ENCODE data around the gene AUTS2. TPM values are rescaled to one million over a fixed set of nuclear protein-coding genes. Genes with fewer than 3 reads are reported as not detected.
A peak's percentile ranks its signal among the peaks of the same experiment; 100 is the strongest.

AUTS2 gene
- total and polyA plus RNA-seq, 4 donors, result 4.9 to 24.4 (median 7.0) TPM

DNA sequence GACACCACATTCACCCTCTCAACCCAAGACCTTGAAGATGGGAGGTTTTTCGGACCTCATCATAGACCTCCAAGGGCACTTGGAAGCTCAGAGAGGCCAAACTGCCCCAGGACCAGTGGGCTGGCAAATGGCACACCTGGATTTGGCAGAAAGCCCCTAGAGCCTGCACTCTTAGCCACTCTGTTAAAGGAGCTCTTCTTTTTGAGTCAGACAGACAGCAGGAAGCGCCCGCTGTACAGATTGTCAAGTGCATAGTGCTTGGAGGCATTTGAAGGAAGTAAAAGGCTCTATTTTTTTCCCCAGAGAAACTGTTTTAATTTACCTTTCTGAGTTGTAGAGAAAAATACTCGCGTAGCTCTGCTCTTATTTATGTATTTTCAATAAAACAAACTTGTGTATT lies 1125.1 kb downstream of the AUTS2 start:
- Histone ChIP-seq H3K9me3 (ENCODE audit: control insufficient read depth in 4 of 4, low read length in 3 of 4) (no peaks in the 10 kb centered on the region), H3K27ac (ENCODE audit: low read depth in 1 of 2, low read length in 2 of 2) (no peak overlapping the region), H3K27me3 (ENCODE audit: control insufficient read depth in 4 of 4, insufficient read depth in 4 of 4, low read length in 3 of 4) (no peaks in the 10 kb centered on the region), H3K36me3 (ENCODE audit: control insufficient read depth in 4 of 4, insufficient read depth in 3 of 4, low read depth in 1 of 4, low read length in 3 of 4) (no peaks in the 10 kb centered on the region), H3K4me1 (ENCODE audit: control insufficient read depth in 4 of 4, insufficient read depth in 4 of 4, low read length in 3 of 4) (peaks cover 8 to 66% (median 28%) of the 10 kb centered on the region in 4 donors), H3K9ac (ENCODE audit: low read depth in 1 of 2, low read length in 2 of 2) (no peak overlapping the region), H3K4me3 (ENCODE audit: low read depth in 1 of 3, low read length in 3 of 3) (no peak overlapping the region)
- DNase-seq (ENCODE audit: low spot score), result no peak
- WGBS, result 80% methylated on average over 5 of the region's 5 CpGs
- TF ChIP-seq, protein P1, sequence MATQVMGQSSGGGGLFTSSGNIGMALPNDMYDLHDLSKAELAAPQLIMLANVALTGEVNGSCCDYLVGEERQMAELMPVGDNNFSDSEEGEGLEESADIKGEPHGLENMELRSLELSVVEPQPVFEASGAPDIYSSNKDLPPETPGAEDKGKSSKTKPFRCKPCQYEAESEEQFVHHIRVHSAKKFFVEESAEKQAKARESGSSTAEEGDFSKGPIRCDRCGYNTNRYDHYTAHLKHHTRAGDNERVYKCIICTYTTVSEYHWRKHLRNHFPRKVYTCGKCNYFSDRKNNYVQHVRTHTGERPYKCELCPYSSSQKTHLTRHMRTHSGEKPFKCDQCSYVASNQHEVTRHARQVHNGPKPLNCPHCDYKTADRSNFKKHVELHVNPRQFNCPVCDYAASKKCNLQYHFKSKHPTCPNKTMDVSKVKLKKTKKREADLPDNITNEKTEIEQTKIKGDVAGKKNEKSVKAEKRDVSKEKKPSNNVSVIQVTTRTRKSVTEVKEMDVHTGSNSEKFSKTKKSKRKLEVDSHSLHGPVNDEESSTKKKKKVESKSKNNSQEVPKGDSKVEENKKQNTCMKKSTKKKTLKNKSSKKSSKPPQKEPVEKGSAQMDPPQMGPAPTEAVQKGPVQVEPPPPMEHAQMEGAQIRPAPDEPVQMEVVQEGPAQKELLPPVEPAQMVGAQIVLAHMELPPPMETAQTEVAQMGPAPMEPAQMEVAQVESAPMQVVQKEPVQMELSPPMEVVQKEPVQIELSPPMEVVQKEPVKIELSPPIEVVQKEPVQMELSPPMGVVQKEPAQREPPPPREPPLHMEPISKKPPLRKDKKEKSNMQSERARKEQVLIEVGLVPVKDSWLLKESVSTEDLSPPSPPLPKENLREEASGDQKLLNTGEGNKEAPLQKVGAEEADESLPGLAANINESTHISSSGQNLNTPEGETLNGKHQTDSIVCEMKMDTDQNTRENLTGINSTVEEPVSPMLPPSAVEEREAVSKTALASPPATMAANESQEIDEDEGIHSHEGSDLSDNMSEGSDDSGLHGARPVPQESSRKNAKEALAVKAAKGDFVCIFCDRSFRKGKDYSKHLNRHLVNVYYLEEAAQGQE (IDR thresholded peaks at IDR 0.05), result no peak

- peak overlapping the region; percentile 8 to 54 for H3K27ac ChIP-seq (ENCODE audit: low read depth in 1 of 2, low read length in 2 of 2)
- DNase-seq (ENCODE audit: low spot score), result no peak
- WGBS, result 39% methylated on average over 2 of the region's 2 CpGs
These were observed 1127.2 kb downstream of the AUTS2 start for GRCh38 chr7:70725448-70725847.

GRCh38 chr7:70726294-70726693 lies 1128.0 kb downstream of the AUTS2 start:
- H3K4me3 ChIP-seq (ENCODE audit: low read depth in 1 of 3, low read length in 3 of 3), result no peak overlapping the region
- no peak overlapping the region for H3K27ac ChIP-seq (ENCODE audit: low read depth in 1 of 2, low read length in 2 of 2)
- no peaks in the 10 kb centered on the region for H3K27me3 ChIP-seq (ENCODE audit: control insufficient read depth in 4 of 4, insufficient read depth in 4 of 4, low read length in 3 of 4)
- 90% methylated on average over 1 of the region's 1 CpG for WGBS
- H3K9me3 ChIP-seq (ENCODE audit: control insufficient read depth in 4 of 4, low read length in 3 of 4), result peaks cover 0 to 2% (median 0%) of the 10 kb centered on the region in 4 donors
- no peak for DNase-seq (ENCODE audit: low spot score)
- H3K36me3 ChIP-seq (ENCODE audit: control insufficient read depth in 4 of 4, insufficient read depth in 3 of 4, low read depth in 1 of 4, low read length in 3 of 4), result no peaks in the 10 kb centered on the region
- peaks cover 8 to 45% (median 15%) of the 10 kb centered on the region in 4 donors for H3K4me1 ChIP-seq (ENCODE audit: control insufficient read depth in 4 of 4, insufficient read depth in 4 of 4, low read length in 3 of 4)
- no peak overlapping the region for H3K9ac ChIP-seq (ENCODE audit: low read depth in 1 of 2, low read length in 2 of 2)
- TF ChIP-seq RAD21 (IDR thresholded peaks at IDR 0.05) (no peak), HNF4A (conservative IDR thresholded peaks at IDR 0.05) (no peak), EGR1 (IDR thresholded peaks at IDR 0.05; ENCODE audit: low read depth in 2 of 2) (no peak), GABPA (IDR thresholded peaks at IDR 0.05 in 1 of 2, conservative IDR thresholded peaks at IDR 0.05 in 1 of 2) (no peak), ATF3 (IDR thresholded peaks at IDR 0.05) (no peak)
- TF ChIP-seq, protein P2, sequence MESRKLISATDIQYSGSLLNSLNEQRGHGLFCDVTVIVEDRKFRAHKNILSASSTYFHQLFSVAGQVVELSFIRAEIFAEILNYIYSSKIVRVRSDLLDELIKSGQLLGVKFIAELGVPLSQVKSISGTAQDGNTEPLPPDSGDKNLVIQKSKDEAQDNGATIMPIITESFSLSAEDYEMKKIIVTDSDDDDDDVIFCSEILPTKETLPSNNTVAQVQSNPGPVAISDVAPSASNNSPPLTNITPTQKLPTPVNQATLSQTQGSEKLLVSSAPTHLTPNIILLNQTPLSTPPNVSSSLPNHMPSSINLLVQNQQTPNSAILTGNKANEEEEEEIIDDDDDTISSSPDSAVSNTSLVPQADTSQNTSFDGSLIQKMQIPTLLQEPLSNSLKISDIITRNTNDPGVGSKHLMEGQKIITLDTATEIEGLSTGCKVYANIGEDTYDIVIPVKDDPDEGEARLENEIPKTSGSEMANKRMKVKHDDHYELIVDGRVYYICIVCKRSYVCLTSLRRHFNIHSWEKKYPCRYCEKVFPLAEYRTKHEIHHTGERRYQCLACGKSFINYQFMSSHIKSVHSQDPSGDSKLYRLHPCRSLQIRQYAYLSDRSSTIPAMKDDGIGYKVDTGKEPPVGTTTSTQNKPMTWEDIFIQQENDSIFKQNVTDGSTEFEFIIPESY (IDR thresholded peaks at IDR 0.05), result no peak

More at GRCh38 chr7:70725448-70725847, 1127.2 kb downstream of the AUTS2 start:
- no peaks in the 10 kb centered on the region for H3K27me3 ChIP-seq (ENCODE audit: control insufficient read depth in 4 of 4, insufficient read depth in 4 of 4, low read length in 3 of 4)
- H3K36me3 ChIP-seq (ENCODE audit: control insufficient read depth in 4 of 4, insufficient read depth in 3 of 4, low read depth in 1 of 4, low read length in 3 of 4), result no peaks in the 10 kb centered on the region
- no peak overlapping the region for H3K4me3 ChIP-seq (ENCODE audit: low read depth in 1 of 3, low read length in 3 of 3)
- TF ChIP-seq YY1 (IDR thresholded peaks at IDR 0.05) (no peak), RAD21 (IDR thresholded peaks at IDR 0.05) (no peak), RXRA (IDR thresholded peaks at IDR 0.05) (peak; percentile 29 to 44), HNF4A (conservative IDR thresholded peaks at IDR 0.05) (peak; percentile 29 to 39), SP1 (IDR thresholded peaks at IDR 0.05) (peak; percentile 18)
- TF ChIP-seq, protein P2 (IDR thresholded peaks at IDR 0.05), result no peak
- TF ChIP-seq, protein P3, sequence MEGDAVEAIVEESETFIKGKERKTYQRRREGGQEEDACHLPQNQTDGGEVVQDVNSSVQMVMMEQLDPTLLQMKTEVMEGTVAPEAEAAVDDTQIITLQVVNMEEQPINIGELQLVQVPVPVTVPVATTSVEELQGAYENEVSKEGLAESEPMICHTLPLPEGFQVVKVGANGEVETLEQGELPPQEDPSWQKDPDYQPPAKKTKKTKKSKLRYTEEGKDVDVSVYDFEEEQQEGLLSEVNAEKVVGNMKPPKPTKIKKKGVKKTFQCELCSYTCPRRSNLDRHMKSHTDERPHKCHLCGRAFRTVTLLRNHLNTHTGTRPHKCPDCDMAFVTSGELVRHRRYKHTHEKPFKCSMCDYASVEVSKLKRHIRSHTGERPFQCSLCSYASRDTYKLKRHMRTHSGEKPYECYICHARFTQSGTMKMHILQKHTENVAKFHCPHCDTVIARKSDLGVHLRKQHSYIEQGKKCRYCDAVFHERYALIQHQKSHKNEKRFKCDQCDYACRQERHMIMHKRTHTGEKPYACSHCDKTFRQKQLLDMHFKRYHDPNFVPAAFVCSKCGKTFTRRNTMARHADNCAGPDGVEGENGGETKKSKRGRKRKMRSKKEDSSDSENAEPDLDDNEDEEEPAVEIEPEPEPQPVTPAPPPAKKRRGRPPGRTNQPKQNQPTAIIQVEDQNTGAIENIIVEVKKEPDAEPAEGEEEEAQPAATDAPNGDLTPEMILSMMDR (IDR thresholded peaks at IDR 0.05; ENCODE audit: low read depth, low read length, missing input control), result no peak
- no peaks in the 10 kb centered on the region for H3K9me3 ChIP-seq (ENCODE audit: control insufficient read depth in 4 of 4, low read length in 3 of 4)
- no peak overlapping the region for H3K9ac ChIP-seq (ENCODE audit: low read depth in 1 of 2, low read length in 2 of 2)
- H3K4me1 ChIP-seq (ENCODE audit: control insufficient read depth in 4 of 4, insufficient read depth in 4 of 4, low read length in 3 of 4), result peaks cover 8 to 53% (median 22%) of the 10 kb centered on the region in 4 donors
